Lower leg skin (tissue), 3 donors: ENCODE data around the gene FAM180A.

Experiments
- CTCF ChIP-seq, 3 donors: fragments of 450-650 bp; IDR thresholded peaks; one replicate each; pipeline ENCODE4 v1.5.1; 2016; ENCODE audit warnings: antibody characterized with exemption in 3 of 3, mild to moderate bottlenecking in 3 of 3, moderate library complexity in 2 of 3
- POLR2A ChIP-seq, 2 donors: fragments of 450-650 bp; IDR thresholded peaks; one replicate each; pipeline ENCODE4 v1.6.1; 2016 to 2017; ENCODE audit warnings: antibody characterized with exemption in 2 of 2, mild to moderate bottlenecking in 1 of 2, moderate library complexity in 1 of 2

GRCh38 chr7:135709508-135709907 lies 39.1 kb downstream of the FAM180A start:
- TF ChIP-seq POLR2A (IDR thresholded peaks at IDR 0.05), result no peak
- TF ChIP-seq CTCF (IDR thresholded peaks at IDR 0.05), result no peak
